PC-9 (cell line): ENCODE results near the gene ME1. TPM values are rescaled to one million over a fixed set of nuclear protein-coding genes. Genes with fewer than 3 reads are reported as not detected.

Experiments
- BruUV-seq: library from RNA; stranded (reverse); fragments of 400-500 nt; replicated peaks from 2 replicates; lab custom pipeline; 2021; lab: Mats Ljungman, UMichigan
- CTCF ChIA-PET: fragments of 300-600 bp; sonication (Branson Sonifier 250); formaldehyde crosslinking; loops from one replicate; lab custom pipeline; 2022; ENCODE audit warnings: antibody characterized with exemption; lab: Charles Lee
- POLR2A ChIA-PET: fragments of 300-600 bp; sonication (Branson Sonifier 250); formaldehyde crosslinking; loops from one replicate; lab custom pipeline; 2022; ENCODE audit warnings: antibody characterized with exemption; ENCODE audit not compliant: unreplicated experiment; lab: Charles Lee
- DNase-seq, 2 experiments: peaks; one replicate each; pipeline versions ENCODE4 v3.0.0 to v3.0.0-alpha.2; 2015 to 2022; ENCODE audit warnings: mixed read lengths in 1 of 2
- H2AFZ ChIP-seq: fragments of 200-600 bp; sonication (generic); 2 replicates; pipeline ENCODE4 v1.8.1; 2017; ENCODE audit warnings: antibody characterized with exemption
- H3F3A ChIP-seq: fragments of 200-600 bp; sonication (generic); 2 replicates; pipeline ENCODE4 v1.8.1; 2017; ENCODE audit warnings: antibody characterized with exemption, mild to moderate bottlenecking, low read depth; ENCODE audit not compliant: insufficient read depth
- H3K27ac ChIP-seq: fragments of 200-600 bp; sonication (generic); 2 replicates; pipeline ENCODE4 v1.6.1; 2016; ENCODE audit warnings: mixed run types
- H3K27me3 ChIP-seq: fragments of 200-600 bp; sonication (generic); 2 replicates; pipeline ENCODE4 v1.6.1; 2016; ENCODE audit warnings: low read depth, mixed run types; ENCODE audit not compliant: insufficient read depth
- H3K36me3 ChIP-seq: fragments of 200-600 bp; sonication (generic); 2 replicates; pipeline ENCODE4 v1.6.1; 2016; ENCODE audit warnings: low read depth, mixed run types
- H3K4me1 ChIP-seq: fragments of 200-600 bp; sonication (generic); replicated peaks from 2 replicates; pipeline ENCODE4 v1.6.1; 2016; ENCODE audit warnings: mixed run types; ENCODE audit not compliant: insufficient read depth
- H3K4me2 ChIP-seq: fragments of 200-600 bp; sonication (generic); 2 replicates; pipeline ENCODE4 v1.6.1; 2017; ENCODE audit warnings: mixed run types
- H3K4me3 ChIP-seq: fragments of 200-600 bp; sonication (generic); 2 replicates; pipeline ENCODE4 v1.6.1; 2016; ENCODE audit warnings: mixed run types
- H3K79me2 ChIP-seq: fragments of 200-600 bp; sonication (generic); 2 replicates; pipeline ENCODE4 v1.6.1; 2017; ENCODE audit warnings: low read depth, mixed run types
- H3K9me2 ChIP-seq: fragments of 200-600 bp; sonication (generic); 2 replicates; pipeline ENCODE4 v1.8.1; 2017; ENCODE audit warnings: mild to moderate bottlenecking; ENCODE audit not compliant: insufficient read depth
- H3K9me3 ChIP-seq: fragments of 200-600 bp; sonication (generic); 2 replicates; pipeline ENCODE4 v1.8.1; 2016; ENCODE audit warnings: low read depth; ENCODE audit not compliant: insufficient read depth
- H4K20me1 ChIP-seq: fragments of 200-600 bp; sonication (generic); 2 replicates; pipeline ENCODE4 v1.8.1; 2017; ENCODE audit not compliant: insufficient read depth
- EZH2 ChIP-seq: fragments of 200-600 bp; sonication (generic); IDR thresholded peaks from 2 replicates; pipeline ENCODE4 v1.8.0; 2017; ENCODE audit warnings: antibody characterized with exemption, low read depth
- intact Hi-C: fragments of 100-400 bp; cut with micrococcal nuclease; formaldehyde crosslinking; loops from one replicate; pipeline ENCODE4 v1.10.0; 2022; ENCODE audit not compliant: unreplicated experiment
- total RNA-seq: library from RNA; stranded (reverse); gene quantifications from 2 replicates; pipeline ENCODE4 v1.2.3, GENCODE V29; 2021
- TF ChIP-seq, protein P1 (sequence below): fragments of 200-600 bp; sonication (generic); conservative IDR thresholded peaks from 2 replicates; pipeline ENCODE4 v1.6.1; 2017; ENCODE audit warnings: mixed run types, antibody characterized with exemption, mild to moderate bottlenecking, moderate library complexity

Gene ME1
- total RNA-seq, 1 experiment from 2014 or later: 111 TPM

DNA sequence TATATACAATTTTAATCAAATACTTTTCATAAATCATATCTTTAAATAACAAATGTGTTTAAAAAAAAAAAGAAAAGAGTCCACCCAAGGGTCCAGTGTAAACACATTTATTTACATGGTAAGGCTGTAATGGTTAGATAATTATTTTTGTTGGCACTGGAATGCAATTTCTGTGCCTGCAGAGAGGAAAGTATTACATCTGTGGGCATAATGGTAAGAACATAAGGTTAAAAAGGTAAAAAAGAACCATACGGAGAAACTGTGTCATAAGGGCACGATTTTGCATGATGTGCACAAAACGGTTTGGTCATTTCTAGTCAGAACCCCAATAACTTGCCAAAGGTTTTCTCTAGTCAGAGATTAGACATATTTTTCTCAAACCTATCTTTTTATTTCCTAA lies 183.4 kb downstream of the ME1 start:
- Histone ChIP-seq H3K4me3 (no peak overlapping the region), H3K9me2 (no peaks in the 10 kb centered on the region), H4K20me1 (no peaks in the 10 kb centered on the region), H3K36me3 (no peaks in the 10 kb centered on the region), H3K4me1 (no peaks in the 10 kb centered on the region), H3K9me3 (no peaks in the 10 kb centered on the region), H3F3A (no peaks in the 10 kb centered on the region), H3K79me2 (no peaks in the 10 kb centered on the region), H3K27me3 (no peaks in the 10 kb centered on the region), H3K4me2 (no peak overlapping the region), H2AFZ (no peak overlapping the region), H3K27ac (no peak overlapping the region)
- no TSS peak for BruUV-seq
- ChIA-PET CTCF (no interaction called here), POLR2A (no interaction called here)
- no peak for DNase-seq
- TF ChIP-seq, protein P1, sequence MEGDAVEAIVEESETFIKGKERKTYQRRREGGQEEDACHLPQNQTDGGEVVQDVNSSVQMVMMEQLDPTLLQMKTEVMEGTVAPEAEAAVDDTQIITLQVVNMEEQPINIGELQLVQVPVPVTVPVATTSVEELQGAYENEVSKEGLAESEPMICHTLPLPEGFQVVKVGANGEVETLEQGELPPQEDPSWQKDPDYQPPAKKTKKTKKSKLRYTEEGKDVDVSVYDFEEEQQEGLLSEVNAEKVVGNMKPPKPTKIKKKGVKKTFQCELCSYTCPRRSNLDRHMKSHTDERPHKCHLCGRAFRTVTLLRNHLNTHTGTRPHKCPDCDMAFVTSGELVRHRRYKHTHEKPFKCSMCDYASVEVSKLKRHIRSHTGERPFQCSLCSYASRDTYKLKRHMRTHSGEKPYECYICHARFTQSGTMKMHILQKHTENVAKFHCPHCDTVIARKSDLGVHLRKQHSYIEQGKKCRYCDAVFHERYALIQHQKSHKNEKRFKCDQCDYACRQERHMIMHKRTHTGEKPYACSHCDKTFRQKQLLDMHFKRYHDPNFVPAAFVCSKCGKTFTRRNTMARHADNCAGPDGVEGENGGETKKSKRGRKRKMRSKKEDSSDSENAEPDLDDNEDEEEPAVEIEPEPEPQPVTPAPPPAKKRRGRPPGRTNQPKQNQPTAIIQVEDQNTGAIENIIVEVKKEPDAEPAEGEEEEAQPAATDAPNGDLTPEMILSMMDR: no peak
- no peak for TF ChIP-seq EZH2
- intact Hi-C loops: no loop called here

DNA sequence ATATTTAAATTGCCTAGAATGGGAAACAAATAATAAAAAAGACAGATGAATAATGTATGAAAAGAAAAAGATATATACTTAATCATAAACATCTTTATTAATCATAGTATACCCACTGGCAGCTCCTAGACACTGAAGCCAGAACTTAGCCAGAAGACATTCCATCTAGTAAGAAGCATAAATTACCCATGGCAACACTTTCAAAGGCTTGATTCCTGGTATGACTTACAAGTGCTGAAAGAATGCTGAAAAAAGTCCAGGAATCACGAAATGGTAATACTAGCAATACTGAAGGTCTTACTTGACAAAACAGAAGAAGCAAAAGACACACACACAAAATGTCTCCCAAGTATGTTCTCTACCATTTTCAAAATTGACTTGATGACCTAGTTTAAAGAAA lies 199.7 kb downstream of the ME1 start:
- Histone ChIP-seq H3K4me3 (no peak overlapping the region), H3K79me2 (no peaks in the 10 kb centered on the region), H3K4me1 (no peaks in the 10 kb centered on the region), H3K27ac (no peak overlapping the region), H3K4me2 (no peak overlapping the region), H3K36me3 (no peaks in the 10 kb centered on the region), H2AFZ (no peak overlapping the region), H3K9me3 (no peaks in the 10 kb centered on the region), H3K9me2 (no peaks in the 10 kb centered on the region), H3K27me3 (no peaks in the 10 kb centered on the region), H4K20me1 (no peaks in the 10 kb centered on the region), H3F3A (peaks cover 7% of the 10 kb centered on the region)
- no peak for DNase-seq
- TF ChIP-seq, protein P1: no peak
- no peak for TF ChIP-seq EZH2
- intact Hi-C loops: no loop called here
- ChIA-PET POLR2A (no interaction called here), CTCF (no interaction called here)
- BruUV-seq: no TSS peak

DNA sequence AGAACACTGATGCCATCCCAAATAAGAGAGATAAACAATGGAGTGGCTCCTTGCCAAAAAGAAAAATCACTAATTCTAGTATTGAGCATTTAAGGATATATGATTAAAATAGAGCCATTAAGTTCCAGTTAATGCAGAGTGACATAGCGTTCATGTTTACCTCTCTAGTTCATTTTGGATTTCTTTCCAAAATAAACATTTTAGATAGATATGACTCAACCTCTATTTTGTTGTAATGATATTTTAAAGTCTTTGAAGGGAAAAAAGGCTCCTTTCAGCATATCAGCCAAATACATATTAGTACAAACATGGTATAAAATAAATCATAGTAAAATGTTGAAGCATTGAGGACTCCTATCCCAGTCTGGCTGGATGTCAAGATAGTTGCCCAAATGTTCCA lies 204.3 kb downstream of the ME1 start:
- POLR2A ChIA-PET: interaction anchor here (0.6 kb wide), 1 partner anchor 1003 kb away, joined by 6 read pairs; no protein-coding TSS in a partner anchor
- Histone ChIP-seq H3K4me3 (no peak overlapping the region), H3K4me1 (no peaks in the 10 kb centered on the region), H3K27me3 (no peaks in the 10 kb centered on the region), H3F3A (peaks cover 10% of the 10 kb centered on the region), H3K27ac (no peak overlapping the region), H4K20me1 (no peaks in the 10 kb centered on the region), H3K4me2 (no peak overlapping the region), H2AFZ (no peak overlapping the region), H3K9me2 (no peaks in the 10 kb centered on the region), H3K36me3 (no peaks in the 10 kb centered on the region), H3K9me3 (no peaks in the 10 kb centered on the region), H3K79me2 (no peaks in the 10 kb centered on the region)
- no peak for DNase-seq
- CTCF ChIA-PET: no interaction called here
- BruUV-seq: no TSS peak
- TF ChIP-seq, protein P1: no peak
- TF ChIP-seq EZH2: no peak
- intact Hi-C loops: loop anchor here (10.0 kb wide), 1 partner anchor 168 kb away; no protein-coding TSS in a partner anchor
